Caco-2 (cell line): Measurements from ENCODE around the gene TRIO. TPM values are rescaled to one million over a fixed set of nuclear protein-coding genes. Genes with fewer than 3 reads are reported as not detected.

Experiments
- BruUV-seq: library from RNA; stranded (reverse); fragments of 400-500 nt; replicated peaks from 2 replicates; lab custom pipeline; 2021; lab: Mats Ljungman, UMichigan
- CTCF ChIA-PET: fragments of 300-600 bp; sonication (Branson Sonifier 250); formaldehyde crosslinking; loops from one replicate; lab custom pipeline; 2022; ENCODE audit warnings: antibody characterized with exemption; lab: Charles Lee
- POLR2A ChIA-PET: fragments of 300-600 bp; sonication (Branson Sonifier 250); formaldehyde crosslinking; loops from one replicate; lab custom pipeline; 2022; ENCODE audit warnings: antibody characterized with exemption; lab: Charles Lee
- DNase-seq, 2 experiments: peaks; one replicate each; pipeline versions ENCODE4 v3.0.0 to v3.0.0-alpha.2; 2020 to 2022
- H3K27me3 ChIP-seq: replicated peaks from 2 replicates; pipeline ENCODE4 v1.6.0; 2011; ENCODE audit warnings: low read length; ENCODE audit not compliant: control insufficient read depth, insufficient read depth
- H3K36me3 ChIP-seq: 2 replicates; pipeline ENCODE4 v1.5.1; 2011; ENCODE audit warnings: low read length; ENCODE audit not compliant: control insufficient read depth, insufficient read depth
- H3K4me1 ChIP-seq: fragments of 250-450 bp; sonication (Bioruptor Pico); 2 replicates; pipeline ENCODE4 v1.5.1; 2020; ENCODE audit warnings: mild to moderate bottlenecking
- H3K4me3 ChIP-seq: 2 replicates; pipeline ENCODE4 v1.5.1; 2011; ENCODE audit warnings: low read depth, mild to moderate bottlenecking, control low read depth, low read length
- H3K9me3 ChIP-seq: fragments of 250-450 bp; sonication (Bioruptor Pico); 2 replicates; pipeline ENCODE4 v1.5.1; 2020; ENCODE audit warnings: mild to moderate bottlenecking, moderate library complexity
- H3K27ac Mint-ChIP-seq: one replicate; pipeline ENCODE4 v1.8.0; 2022; ENCODE audit warnings: mixed read lengths; ENCODE audit not compliant: unreplicated experiment
- H3K27me3 Mint-ChIP-seq: one replicate; pipeline ENCODE4 v1.8.0; 2022; ENCODE audit warnings: mixed read lengths; ENCODE audit not compliant: insufficient read depth, unreplicated experiment
- H3K36me3 Mint-ChIP-seq: one replicate; pipeline ENCODE4 v1.8.0; 2022; ENCODE audit warnings: mild to moderate bottlenecking, mixed read lengths; ENCODE audit not compliant: insufficient read depth, unreplicated experiment
- H3K4me1 Mint-ChIP-seq: one replicate; pipeline ENCODE4 v1.8.0; 2022; ENCODE audit warnings: low read depth, mixed read lengths; ENCODE audit not compliant: unreplicated experiment
- H3K4me3 Mint-ChIP-seq: one replicate; pipeline ENCODE4 v1.8.0; 2022; ENCODE audit warnings: mild to moderate bottlenecking, moderate library complexity, mixed read lengths; ENCODE audit not compliant: unreplicated experiment
- H3K9me3 Mint-ChIP-seq: one replicate; pipeline ENCODE4 v1.8.0; 2022; ENCODE audit warnings: mixed read lengths; ENCODE audit not compliant: unreplicated experiment
- intact Hi-C: fragments of 100-400 bp; cut with micrococcal nuclease; formaldehyde crosslinking; loops from one replicate; pipeline ENCODE4 v1.10.0; 2022; ENCODE audit not compliant: unreplicated experiment
- total RNA-seq: library from RNA; stranded (reverse); gene quantifications from 2 replicates; pipeline ENCODE4 v1.2.3, GENCODE V29; 2022
- TF ChIP-seq, protein P1 (sequence below), 2 experiments: fragments of 200-600 bp in 1 of 2; IDR thresholded peaks; 1 replicate in 1 of 2; 2 replicates in 1 of 2; pipeline versions ENCODE4 v1.5.1 to v1.8.0; 2011 to 2022; ENCODE audit warnings: antibody characterized with exemption in 1 of 2, control low read depth in 1 of 2, inconsistent platforms in 1 of 2, low read depth in 1 of 2, low read length in 1 of 2, mild to moderate bottlenecking in 1 of 2, moderate library complexity in 1 of 2; ENCODE audit not compliant: insufficient read depth in 1 of 2, severe bottlenecking in 1 of 2, unreplicated experiment in 1 of 2

TRIO gene
- total RNA-seq, 1 experiment from 2014 or later, result 92.0 TPM

- intact Hi-C loops, result no loop called here
- Mint-ChIP-seq H3K9me3 (no peaks in the 10 kb centered on the region), H3K4me3 (no peak overlapping the region), H3K27me3 (no peaks in the 10 kb centered on the region), H3K4me1 (no peaks in the 10 kb centered on the region), H3K36me3 (peaks cover 63% of the 10 kb centered on the region), H3K27ac (no peak overlapping the region)
- Histone ChIP-seq H3K4me1 (no peaks in the 10 kb centered on the region), H3K9me3 (no peaks in the 10 kb centered on the region), H3K27me3 (no peaks in the 10 kb centered on the region), H3K36me3 (no peaks in the 10 kb centered on the region; the same call in none of the 2 replicates), H3K4me3 (no peak overlapping the region)
- POLR2A ChIA-PET, result no interaction called here
- TF ChIP-seq, protein P1, sequence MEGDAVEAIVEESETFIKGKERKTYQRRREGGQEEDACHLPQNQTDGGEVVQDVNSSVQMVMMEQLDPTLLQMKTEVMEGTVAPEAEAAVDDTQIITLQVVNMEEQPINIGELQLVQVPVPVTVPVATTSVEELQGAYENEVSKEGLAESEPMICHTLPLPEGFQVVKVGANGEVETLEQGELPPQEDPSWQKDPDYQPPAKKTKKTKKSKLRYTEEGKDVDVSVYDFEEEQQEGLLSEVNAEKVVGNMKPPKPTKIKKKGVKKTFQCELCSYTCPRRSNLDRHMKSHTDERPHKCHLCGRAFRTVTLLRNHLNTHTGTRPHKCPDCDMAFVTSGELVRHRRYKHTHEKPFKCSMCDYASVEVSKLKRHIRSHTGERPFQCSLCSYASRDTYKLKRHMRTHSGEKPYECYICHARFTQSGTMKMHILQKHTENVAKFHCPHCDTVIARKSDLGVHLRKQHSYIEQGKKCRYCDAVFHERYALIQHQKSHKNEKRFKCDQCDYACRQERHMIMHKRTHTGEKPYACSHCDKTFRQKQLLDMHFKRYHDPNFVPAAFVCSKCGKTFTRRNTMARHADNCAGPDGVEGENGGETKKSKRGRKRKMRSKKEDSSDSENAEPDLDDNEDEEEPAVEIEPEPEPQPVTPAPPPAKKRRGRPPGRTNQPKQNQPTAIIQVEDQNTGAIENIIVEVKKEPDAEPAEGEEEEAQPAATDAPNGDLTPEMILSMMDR (IDR thresholded peaks at IDR 0.05; ENCODE audit: insufficient read depth in 1 of 2, low read depth in 1 of 2, low read length in 1 of 2, severe bottlenecking in 1 of 2, unreplicated experiment in 1 of 2), result no peak
- BruUV-seq, result no TSS peak
- DNase-seq, result no peak
- CTCF ChIA-PET, result interaction anchor here (1.0 kb wide), 1 partner anchor 233 kb away, joined by 3 read pairs; no protein-coding TSS in a partner anchor
Measured at GRCh38 chr5:14415024-14415697, 272.0 kb downstream of the TRIO start.

DNA sequence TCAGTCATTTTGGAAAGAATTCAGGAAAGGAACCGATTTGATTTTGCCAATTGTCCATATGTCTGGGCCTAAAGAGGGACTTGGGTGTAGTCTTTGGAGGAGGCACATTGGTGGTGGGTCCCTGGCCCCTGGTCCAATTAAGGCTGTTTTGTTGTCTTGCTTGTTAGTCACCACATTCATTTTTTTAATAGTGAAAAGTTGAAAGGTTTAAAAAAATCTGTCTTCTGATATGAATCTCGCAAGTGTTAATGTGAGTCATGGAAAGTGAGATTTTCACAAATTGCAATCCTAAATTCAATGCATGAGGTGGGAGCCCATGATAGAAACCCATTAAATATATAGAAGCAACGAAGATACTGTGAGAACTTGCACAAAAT is 272.5 kb downstream of the TRIO start:
- CTCF ChIA-PET, result interaction anchor here (1.0 kb wide), 1 partner anchor 233 kb away, joined by 3 read pairs; no protein-coding TSS in a partner anchor
- POLR2A ChIA-PET, result no interaction called here
- Histone ChIP-seq H3K4me1 (no peaks in the 10 kb centered on the region), H3K4me3 (no peak overlapping the region), H3K36me3 (no peaks in the 10 kb centered on the region; the same call in none of the 2 replicates), H3K9me3 (no peaks in the 10 kb centered on the region), H3K27me3 (no peaks in the 10 kb centered on the region)
- no TSS peak for BruUV-seq
- no peak overlapping the region for H3K27ac Mint-ChIP-seq
- no peaks in the 10 kb centered on the region for H3K27me3 Mint-ChIP-seq
- no peaks in the 10 kb centered on the region for H3K9me3 Mint-ChIP-seq
- no peak for DNase-seq
- H3K4me1 Mint-ChIP-seq, result no peaks in the 10 kb centered on the region
- TF ChIP-seq, protein P1 (IDR thresholded peaks at IDR 0.05; ENCODE audit: insufficient read depth in 1 of 2, low read depth in 1 of 2, low read length in 1 of 2, severe bottlenecking in 1 of 2, unreplicated experiment in 1 of 2), result no peak
- intact Hi-C loops, result no loop called here
- H3K36me3 Mint-ChIP-seq, result peaks cover 61% of the 10 kb centered on the region
- no peak overlapping the region for H3K4me3 Mint-ChIP-seq

GRCh38 chr5:14416621-14417275 is 273.6 kb downstream of the TRIO start:
- Histone ChIP-seq H3K36me3 (no peaks in the 10 kb centered on the region; the same call in none of the 2 replicates), H3K27me3 (no peaks in the 10 kb centered on the region), H3K4me1 (no peaks in the 10 kb centered on the region), H3K4me3 (no peak overlapping the region), H3K9me3 (no peaks in the 10 kb centered on the region)
- intact Hi-C loops, result no loop called here
- CTCF ChIA-PET, result no interaction called here
- H3K36me3 Mint-ChIP-seq, result peaks cover 55% of the 10 kb centered on the region
- no peaks in the 10 kb centered on the region for H3K9me3 Mint-ChIP-seq
- H3K4me3 Mint-ChIP-seq, result no peak overlapping the region
- TF ChIP-seq, protein P1 (IDR thresholded peaks at IDR 0.05; ENCODE audit: insufficient read depth in 1 of 2, low read depth in 1 of 2, low read length in 1 of 2, severe bottlenecking in 1 of 2, unreplicated experiment in 1 of 2), result no peak
- DNase-seq, result no peak
- no peak overlapping the region for H3K27ac Mint-ChIP-seq
- BruUV-seq, result no TSS peak
- POLR2A ChIA-PET, result no interaction called here
- no peaks in the 10 kb centered on the region for H3K4me1 Mint-ChIP-seq
- H3K27me3 Mint-ChIP-seq, result no peaks in the 10 kb centered on the region
